ENCODE data around the gene LSM2. TPM values are rescaled to one million over a fixed set of nuclear protein-coding genes. Genes with fewer than 3 reads are reported as not detected.

Gene LSM2
- total and polyA plus RNA-seq, 9 of the 15 experiments (the other 6 are each of a cell fraction or from before 2014, with no cell fraction given) = 154 to 407 (median 223) TPM

DNA sequence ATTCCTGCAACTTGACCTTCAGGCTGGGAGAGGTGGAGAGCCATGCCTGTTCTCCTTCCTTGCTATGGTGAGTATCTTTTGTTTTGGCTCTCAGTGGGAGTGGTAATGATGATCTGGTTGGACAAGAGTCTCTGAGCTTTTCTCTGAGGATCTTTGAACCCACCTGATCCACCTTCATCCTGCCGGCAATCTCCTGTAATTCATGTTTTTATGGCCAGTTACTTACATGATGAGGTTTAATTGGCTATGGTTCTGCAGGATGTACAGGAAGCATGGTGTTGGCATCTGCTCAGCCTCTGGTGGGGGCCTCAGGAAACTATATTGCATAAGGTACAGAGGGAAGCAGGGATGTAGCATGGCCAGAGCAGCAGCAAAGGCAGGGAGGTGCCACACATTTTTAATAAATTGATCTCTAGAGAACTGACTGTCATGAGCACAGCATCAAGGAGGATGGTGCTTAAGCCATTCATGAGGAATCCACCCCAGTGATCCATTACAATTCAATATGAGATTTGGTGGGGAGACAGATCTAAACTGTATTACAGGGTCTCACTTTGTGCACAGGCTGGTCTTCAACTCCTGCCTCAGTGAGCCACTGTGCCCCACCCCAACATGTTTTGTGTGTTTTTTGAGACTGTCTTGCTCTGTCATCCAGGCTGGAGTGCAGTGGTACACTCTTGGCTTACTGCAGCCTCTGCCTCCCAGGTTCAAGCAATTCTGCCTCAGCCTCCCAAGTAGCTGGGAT, 30.8 kb upstream of the LSM2 start (continued):
- TF ChIP-seq CBFA2T2 (conservative IDR thresholded peaks at IDR 0.05) (no peak), ELF4 (CRISPR knock-in tag; IDR thresholded peaks at IDR 0.05) (no peak), MED1 (CRISPR knock-in tag; IDR thresholded peaks at IDR 0.05; ENCODE audit: borderline replicate concordance) (0 out of 2 replicates have a peak, but pooled peaks have one; percentile 57), ZNF589 (CRISPR knock-in tag; IDR thresholded peaks at IDR 0.05; ENCODE audit: low read depth) (no peak), RBM39 (optimal IDR thresholded peaks at IDR 0.05; ENCODE audit: low read depth, low read length) (peak; percentile 4), MCM7 (IDR thresholded peaks at IDR 0.05) (no peak), CBX8 (IDR thresholded peaks at IDR 0.05; ENCODE audit: borderline replicate concordance, extremely low read depth, low read depth, low read length, poor library complexity, severe bottlenecking) (no peak), ZNF561 (CRISPR knock-in tag; conservative IDR thresholded peaks at IDR 0.05) (no peak)
- TF ChIP-seq, protein P1, sequence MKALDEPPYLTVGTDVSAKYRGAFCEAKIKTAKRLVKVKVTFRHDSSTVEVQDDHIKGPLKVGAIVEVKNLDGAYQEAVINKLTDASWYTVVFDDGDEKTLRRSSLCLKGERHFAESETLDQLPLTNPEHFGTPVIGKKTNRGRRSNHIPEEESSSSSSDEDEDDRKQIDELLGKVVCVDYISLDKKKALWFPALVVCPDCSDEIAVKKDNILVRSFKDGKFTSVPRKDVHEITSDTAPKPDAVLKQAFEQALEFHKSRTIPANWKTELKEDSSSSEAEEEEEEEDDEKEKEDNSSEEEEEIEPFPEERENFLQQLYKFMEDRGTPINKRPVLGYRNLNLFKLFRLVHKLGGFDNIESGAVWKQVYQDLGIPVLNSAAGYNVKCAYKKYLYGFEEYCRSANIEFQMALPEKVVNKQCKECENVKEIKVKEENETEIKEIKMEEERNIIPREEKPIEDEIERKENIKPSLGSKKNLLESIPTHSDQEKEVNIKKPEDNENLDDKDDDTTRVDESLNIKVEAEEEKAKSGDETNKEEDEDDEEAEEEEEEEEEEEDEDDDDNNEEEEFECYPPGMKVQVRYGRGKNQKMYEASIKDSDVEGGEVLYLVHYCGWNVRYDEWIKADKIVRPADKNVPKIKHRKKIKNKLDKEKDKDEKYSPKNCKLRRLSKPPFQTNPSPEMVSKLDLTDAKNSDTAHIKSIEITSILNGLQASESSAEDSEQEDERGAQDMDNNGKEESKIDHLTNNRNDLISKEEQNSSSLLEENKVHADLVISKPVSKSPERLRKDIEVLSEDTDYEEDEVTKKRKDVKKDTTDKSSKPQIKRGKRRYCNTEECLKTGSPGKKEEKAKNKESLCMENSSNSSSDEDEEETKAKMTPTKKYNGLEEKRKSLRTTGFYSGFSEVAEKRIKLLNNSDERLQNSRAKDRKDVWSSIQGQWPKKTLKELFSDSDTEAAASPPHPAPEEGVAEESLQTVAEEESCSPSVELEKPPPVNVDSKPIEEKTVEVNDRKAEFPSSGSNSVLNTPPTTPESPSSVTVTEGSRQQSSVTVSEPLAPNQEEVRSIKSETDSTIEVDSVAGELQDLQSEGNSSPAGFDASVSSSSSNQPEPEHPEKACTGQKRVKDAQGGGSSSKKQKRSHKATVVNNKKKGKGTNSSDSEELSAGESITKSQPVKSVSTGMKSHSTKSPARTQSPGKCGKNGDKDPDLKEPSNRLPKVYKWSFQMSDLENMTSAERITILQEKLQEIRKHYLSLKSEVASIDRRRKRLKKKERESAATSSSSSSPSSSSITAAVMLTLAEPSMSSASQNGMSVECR (CRISPR knock-in tag; IDR thresholded peaks at IDR 0.05) = no peak
- TF ChIP-seq, protein P2, sequence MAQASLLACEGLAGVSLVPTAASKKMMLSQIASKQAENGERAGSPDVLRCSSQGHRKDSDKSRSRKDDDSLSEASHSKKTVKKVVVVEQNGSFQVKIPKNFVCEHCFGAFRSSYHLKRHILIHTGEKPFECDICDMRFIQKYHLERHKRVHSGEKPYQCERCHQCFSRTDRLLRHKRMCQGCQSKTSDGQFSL (CRISPR knock-in tag; IDR thresholded peaks at IDR 0.05) = no peak
- TF ChIP-seq, protein P2 (tag; IDR thresholded peaks at IDR 0.05) = 0 out of 4 replicates have a peak, but pooled peaks of 1 of the 2 experiments have one; percentile 53
- TF ChIP-seq, protein P3, sequence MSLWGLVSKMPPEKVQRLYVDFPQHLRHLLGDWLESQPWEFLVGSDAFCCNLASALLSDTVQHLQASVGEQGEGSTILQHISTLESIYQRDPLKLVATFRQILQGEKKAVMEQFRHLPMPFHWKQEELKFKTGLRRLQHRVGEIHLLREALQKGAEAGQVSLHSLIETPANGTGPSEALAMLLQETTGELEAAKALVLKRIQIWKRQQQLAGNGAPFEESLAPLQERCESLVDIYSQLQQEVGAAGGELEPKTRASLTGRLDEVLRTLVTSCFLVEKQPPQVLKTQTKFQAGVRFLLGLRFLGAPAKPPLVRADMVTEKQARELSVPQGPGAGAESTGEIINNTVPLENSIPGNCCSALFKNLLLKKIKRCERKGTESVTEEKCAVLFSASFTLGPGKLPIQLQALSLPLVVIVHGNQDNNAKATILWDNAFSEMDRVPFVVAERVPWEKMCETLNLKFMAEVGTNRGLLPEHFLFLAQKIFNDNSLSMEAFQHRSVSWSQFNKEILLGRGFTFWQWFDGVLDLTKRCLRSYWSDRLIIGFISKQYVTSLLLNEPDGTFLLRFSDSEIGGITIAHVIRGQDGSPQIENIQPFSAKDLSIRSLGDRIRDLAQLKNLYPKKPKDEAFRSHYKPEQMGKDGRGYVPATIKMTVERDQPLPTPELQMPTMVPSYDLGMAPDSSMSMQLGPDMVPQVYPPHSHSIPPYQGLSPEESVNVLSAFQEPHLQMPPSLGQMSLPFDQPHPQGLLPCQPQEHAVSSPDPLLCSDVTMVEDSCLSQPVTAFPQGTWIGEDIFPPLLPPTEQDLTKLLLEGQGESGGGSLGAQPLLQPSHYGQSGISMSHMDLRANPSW (CRISPR knock-in tag; IDR thresholded peaks at IDR 0.05) = no peak
- TF ChIP-seq, protein P4, sequence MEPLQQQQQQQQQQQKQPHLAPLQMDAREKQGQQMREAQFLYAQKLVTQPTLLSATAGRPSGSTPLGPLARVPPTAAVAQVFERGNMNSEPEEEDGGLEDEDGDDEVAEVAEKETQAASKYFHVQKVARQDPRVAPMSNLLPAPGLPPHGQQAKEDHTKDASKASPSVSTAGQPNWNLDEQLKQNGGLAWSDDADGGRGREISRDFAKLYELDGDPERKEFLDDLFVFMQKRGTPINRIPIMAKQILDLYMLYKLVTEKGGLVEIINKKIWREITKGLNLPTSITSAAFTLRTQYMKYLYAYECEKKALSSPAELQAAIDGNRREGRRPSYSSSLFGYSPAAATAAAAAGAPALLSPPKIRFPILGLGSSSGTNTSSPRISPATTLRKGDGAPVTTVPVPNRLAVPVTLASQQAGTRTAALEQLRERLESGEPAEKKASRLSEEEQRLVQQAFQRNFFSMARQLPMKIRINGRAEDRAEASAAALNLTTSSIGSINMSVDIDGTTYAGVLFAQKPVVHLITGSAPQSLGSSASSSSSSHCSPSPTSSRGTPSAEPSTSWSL (CRISPR knock-in tag; IDR thresholded peaks at IDR 0.05; ENCODE audit: borderline replicate concordance) = no peak
- TF ChIP-seq, protein P5, sequence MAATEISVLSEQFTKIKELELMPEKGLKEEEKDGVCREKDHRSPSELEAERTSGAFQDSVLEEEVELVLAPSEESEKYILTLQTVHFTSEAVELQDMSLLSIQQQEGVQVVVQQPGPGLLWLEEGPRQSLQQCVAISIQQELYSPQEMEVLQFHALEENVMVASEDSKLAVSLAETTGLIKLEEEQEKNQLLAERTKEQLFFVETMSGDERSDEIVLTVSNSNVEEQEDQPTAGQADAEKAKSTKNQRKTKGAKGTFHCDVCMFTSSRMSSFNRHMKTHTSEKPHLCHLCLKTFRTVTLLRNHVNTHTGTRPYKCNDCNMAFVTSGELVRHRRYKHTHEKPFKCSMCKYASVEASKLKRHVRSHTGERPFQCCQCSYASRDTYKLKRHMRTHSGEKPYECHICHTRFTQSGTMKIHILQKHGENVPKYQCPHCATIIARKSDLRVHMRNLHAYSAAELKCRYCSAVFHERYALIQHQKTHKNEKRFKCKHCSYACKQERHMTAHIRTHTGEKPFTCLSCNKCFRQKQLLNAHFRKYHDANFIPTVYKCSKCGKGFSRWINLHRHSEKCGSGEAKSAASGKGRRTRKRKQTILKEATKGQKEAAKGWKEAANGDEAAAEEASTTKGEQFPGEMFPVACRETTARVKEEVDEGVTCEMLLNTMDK (IDR thresholded peaks at IDR 0.05; ENCODE audit: borderline replicate concordance, insufficient read depth, low read depth, low read length, poor library complexity, severe bottlenecking) = no peak
